GM19452 (cell line): Measurements from ENCODE around the gene JAM3.
A peak's percentile ranks its signal among the peaks of the same experiment; 100 is the strongest.

Experiments used
- ATAC-seq: cut with Tn5 transposase; IDR thresholded peaks from one replicate; pipeline ENCODE4 v1.9.1; 2021; ENCODE audit not compliant: unreplicated experiment

Gene JAM3

GRCh38 chr11:134068829-134069425, at the start of gene JAM3:
JAM3 (plus strand) TSS chr11:134069072; CDS start chr11:134069084, 12 bp downstream.
- peak; percentile 88 for ATAC-seq

- ATAC-seq, result no peak
Observed at GRCh38 chr11:134019500-134019899, 49.4 kb upstream of the JAM3 start.

GRCh38 chr11:134020598-134020997, 48.3 kb upstream of the JAM3 start:
- no peak for ATAC-seq

GRCh38 chr11:134021326-134021725, 47.5 kb upstream of the JAM3 start:
- ATAC-seq, result no peak

GRCh38 chr11:134022748-134023147, 46.1 kb upstream of the JAM3 start:
- no peak for ATAC-seq

- ATAC-seq, result no peak
Observed at GRCh38 chr11:134024420-134025081, 44.3 kb upstream of the JAM3 start.

GRCh38 chr11:134025082-134025429, 43.8 kb upstream of the JAM3 start:
- no peak for ATAC-seq

- ATAC-seq, result no peak
Observed at GRCh38 chr11:134026655-134027343, 42.1 kb upstream of the JAM3 start.

- no peak for ATAC-seq
Observed at GRCh38 chr11:134027671-134028070, 41.2 kb upstream of the JAM3 start.

GRCh38 chr11:134028368-134028920, 40.4 kb upstream of the JAM3 start:
- ATAC-seq, result no peak

- no peak for ATAC-seq
Observed at GRCh38 chr11:134030853-134031252, 38.0 kb upstream of the JAM3 start.

- no peak for ATAC-seq
Observed at GRCh38 chr11:134032043-134032442, 36.8 kb upstream of the JAM3 start.

GRCh38 chr11:134032501-134033091, 36.3 kb upstream of the JAM3 start:
- ATAC-seq, result no peak

- no peak for ATAC-seq
Observed at GRCh38 chr11:134033276-134033675, 35.6 kb upstream of the JAM3 start.

- peak; percentile 50 for ATAC-seq
Observed at GRCh38 chr11:134033696-134034491, 35.0 kb upstream of the JAM3 start.

GRCh38 chr11:134034496-134035381, 34.1 kb upstream of the JAM3 start:
- ATAC-seq, result no peak

- ATAC-seq, result no peak
Observed at GRCh38 chr11:134036492-134037045, 32.3 kb upstream of the JAM3 start.

GRCh38 chr11:134037046-134037908, 31.6 kb upstream of the JAM3 start:
- ATAC-seq, result peak; percentile 71
